Heart left ventricle (tissue), 16 donors: ENCODE measurements around the gene NOL9. TPM values are rescaled to one million over a fixed set of nuclear protein-coding genes. Genes with fewer than 3 reads are reported as not detected.

Experiments
- ATAC-seq, 4 donors: fragments of 200-7000 bp; cut with Tn5 transposase; one replicate each; pipeline ENCODE4 v1.9.1; 2020 to 2022; ENCODE audit warnings: moderate library complexity in 4 of 4, mild to moderate bottlenecking in 3 of 4, moderate number of reproducible peaks in 1 of 4
- DNase-seq, 5 donors: peaks; one replicate each; pipeline ENCODE4 v3.0.0-alpha.2; 2020
- H3K27ac ChIP-seq, 12 donors: fragments of 200-600 bp; sonication (generic) in 4 of 12; one replicate each; pipeline versions ENCODE4 v1.5.0 to v1.8.0; 2016 to 2022; ENCODE audit warnings: mild to moderate bottlenecking in 2 of 12
- H3K27me3 ChIP-seq, 9 donors: fragments of 200-600 bp; sonication (generic) in 2 of 9; one replicate each; pipeline versions ENCODE4 v1.5.1 to v1.8.0; 2016 to 2022; ENCODE audit warnings: mild to moderate bottlenecking in 3 of 9
- H3K36me3 ChIP-seq, 9 donors: fragments of 200-600 bp; sonication (generic) in 2 of 9; one replicate each; pipeline versions ENCODE4 v1.5.0 to v1.8.0; 2018 to 2022; ENCODE audit warnings: mild to moderate bottlenecking in 2 of 9
- H3K4me1 ChIP-seq, 12 donors: fragments of 200-600 bp; sonication (generic) in 4 of 12; one replicate each; pipeline versions ENCODE4 v1.5.0 to v1.8.0; 2016 to 2022; ENCODE audit warnings: mild to moderate bottlenecking in 3 of 12
- H3K4me3 ChIP-seq, 12 donors: fragments of 200-600 bp; sonication (generic) in 4 of 12; one replicate each; pipeline versions ENCODE4 v1.5.0 to v1.8.0; 2017 to 2022; ENCODE audit warnings: mild to moderate bottlenecking in 9 of 12, moderate library complexity in 4 of 12
- H3K9me3 ChIP-seq, 12 donors: fragments of 200-600 bp; sonication (generic) in 4 of 12; one replicate each; pipeline versions ENCODE4 v1.5.0 to v1.8.0; 2016 to 2022; ENCODE audit warnings: mild to moderate bottlenecking in 1 of 12
- POLR2A ChIP-seq, 2 donors: fragments of 450-650 bp; IDR thresholded peaks; one replicate each; pipeline ENCODE4 v1.6.1; 2017; ENCODE audit warnings: antibody characterized with exemption in 2 of 2, mild to moderate bottlenecking in 2 of 2, moderate library complexity in 2 of 2
- WGBS, 4 donors: extraction: QIAGEN DNeasy Blood & Tissue Kit in 2 of 4; methylation state at CpG; one replicate each; pipeline versions ENCODE4 v1.1.5 to v1.1.7; 2013 to 2018; 5-methylcytosine and 5-hydroxymethylcytosine counted together
- intact Hi-C, 10 donors: fragments of 100-400 bp; cut with DNase I; formaldehyde crosslinking; loops; one replicate each; pipeline versions ENCODE4 v1.11.1 to v1.14.2; 2022
- polyA plus RNA-seq, 2 donors: library from polyadenylated mRNA; stranded (reverse); fragments of 200-250 nt; gene quantifications; one replicate each; pipeline ENCODE4 v1.2.3, GENCODE V29; 2013
- total RNA-seq, 9 donors: library from RNA; depleted of rRNA in 2 of 9; stranded (reverse); fragments of >200 nt in 2 of 9; fragmentation: NEBNext Ultra II Directional in 3 of 9; extraction: Animal tissue kit (Norgen Biotek cat#: 25700) in 3 of 9; gene quantifications; one replicate each; pipeline versions ENCODE4 v1.1.0 to v1.2.4, GENCODE V29; 2016 to 2023
- TF ChIP-seq, protein P1 (sequence below), 12 donors: fragments of 200-600 bp; sonication (generic) in 4 of 12; IDR thresholded peaks; one replicate each; pipeline versions ENCODE4 v1.5.0 to v1.8.0; 2018 to 2022; ENCODE audit warnings: antibody characterized with exemption in 12 of 12, mild to moderate bottlenecking in 5 of 12
- donor health status: ischemic (EF 13 %, LVEDD 7.1; RV severe dilation, severe dysfunction).
- donor health status: healthy with polysubstance abuse.
- donor health status: DM: no; HTN: yes; CAD: no.
- donor health status: DM: no; HTN: no; CAD: no.
- donor health status: ischemic (EF 25% LVEDD 6.9; RV normal size, moderate dysfunction).
- donor health status: ischemic (EF 25% LVEDD 5.7; RV mildly dilated, moderate dysfunction).
- donor health status: healthy.
- donor health status: DM: yes; HTN: yes; CAD: no.
- donor health status: ischemic (EF 35%, LVEDD 5.7; RV mildly dilated, moderate dysfunction).
- donor health status: nonischemic (EF 11% LVEDD 7.7; RV severe dilation, severe dysfunction).
- donor health status: DM: yes; HTN: yes; CAD: no.
- donor health status: PGD.
- donor health status: ischemic (EF 29% LVEDD 5.4; RV normal size, mild dysfunction).
- donor health status: nonischemic (EF 23%, LVEDD 6.1; RV moderate dilation, normal function).

NOL9 gene
- total and polyA plus RNA-seq, 11 donors: 5.7 to 20.6 (median 15.4) TPM

DNA sequence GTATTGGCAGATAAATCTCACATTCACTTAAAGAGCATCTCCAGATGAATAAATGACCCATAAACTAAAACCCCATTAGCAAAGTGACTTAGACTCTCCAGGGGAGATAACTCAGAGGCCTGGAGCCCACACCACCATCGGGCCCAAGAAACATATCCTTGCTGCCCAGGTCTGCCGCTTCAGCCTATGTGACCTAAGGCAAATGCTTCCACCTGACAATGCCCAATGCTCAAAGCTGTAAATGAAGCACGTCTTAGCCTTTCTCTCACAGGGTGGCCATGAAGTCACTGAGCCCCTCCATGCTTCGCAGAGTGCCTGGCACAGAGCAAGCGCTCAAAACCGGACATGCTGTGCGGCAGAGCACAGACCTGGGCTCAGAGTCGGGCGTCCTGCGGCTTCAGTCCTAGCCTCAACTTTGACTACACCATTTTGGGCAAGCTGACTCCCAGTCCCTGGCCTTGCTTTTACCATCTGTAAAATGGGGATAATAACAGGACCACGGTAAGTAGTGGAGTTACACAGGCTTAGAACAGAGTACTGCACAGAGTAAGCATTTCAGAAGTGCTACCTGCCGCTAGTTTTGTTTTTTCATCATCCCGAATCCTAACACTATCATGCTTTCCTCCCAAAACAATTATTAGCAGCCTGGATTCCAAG is 23.7 kb downstream of the NOL9 start:
- H3K36me3 ChIP-seq: peaks cover 8 to 97% (median 85%) of the 10 kb centered on the region in 9 donors
- no peaks in the 10 kb centered on the region for H3K27me3 ChIP-seq
- TF ChIP-seq, protein P1, sequence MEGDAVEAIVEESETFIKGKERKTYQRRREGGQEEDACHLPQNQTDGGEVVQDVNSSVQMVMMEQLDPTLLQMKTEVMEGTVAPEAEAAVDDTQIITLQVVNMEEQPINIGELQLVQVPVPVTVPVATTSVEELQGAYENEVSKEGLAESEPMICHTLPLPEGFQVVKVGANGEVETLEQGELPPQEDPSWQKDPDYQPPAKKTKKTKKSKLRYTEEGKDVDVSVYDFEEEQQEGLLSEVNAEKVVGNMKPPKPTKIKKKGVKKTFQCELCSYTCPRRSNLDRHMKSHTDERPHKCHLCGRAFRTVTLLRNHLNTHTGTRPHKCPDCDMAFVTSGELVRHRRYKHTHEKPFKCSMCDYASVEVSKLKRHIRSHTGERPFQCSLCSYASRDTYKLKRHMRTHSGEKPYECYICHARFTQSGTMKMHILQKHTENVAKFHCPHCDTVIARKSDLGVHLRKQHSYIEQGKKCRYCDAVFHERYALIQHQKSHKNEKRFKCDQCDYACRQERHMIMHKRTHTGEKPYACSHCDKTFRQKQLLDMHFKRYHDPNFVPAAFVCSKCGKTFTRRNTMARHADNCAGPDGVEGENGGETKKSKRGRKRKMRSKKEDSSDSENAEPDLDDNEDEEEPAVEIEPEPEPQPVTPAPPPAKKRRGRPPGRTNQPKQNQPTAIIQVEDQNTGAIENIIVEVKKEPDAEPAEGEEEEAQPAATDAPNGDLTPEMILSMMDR (IDR thresholded peaks at IDR 0.05): no peak
- no peak for TF ChIP-seq POLR2A (IDR thresholded peaks at IDR 0.05)
- H3K4me1 ChIP-seq: peaks cover 0 to 5% (median 0%) of the 10 kb centered on the region in 12 donors
- no peaks in the 10 kb centered on the region for H3K9me3 ChIP-seq
- no peak overlapping the region for H3K27ac ChIP-seq
- DNase-seq (peak in 1 of 5 donors; percentile 24), ATAC-seq (no peak)
- H3K4me3 ChIP-seq: no peak overlapping the region
- intact Hi-C loops: no loop called here
- WGBS, 4 donors: 95 to 98% (median 96%) methylated on average over 12 to 13 of the region's 13 CpGs

DNA sequence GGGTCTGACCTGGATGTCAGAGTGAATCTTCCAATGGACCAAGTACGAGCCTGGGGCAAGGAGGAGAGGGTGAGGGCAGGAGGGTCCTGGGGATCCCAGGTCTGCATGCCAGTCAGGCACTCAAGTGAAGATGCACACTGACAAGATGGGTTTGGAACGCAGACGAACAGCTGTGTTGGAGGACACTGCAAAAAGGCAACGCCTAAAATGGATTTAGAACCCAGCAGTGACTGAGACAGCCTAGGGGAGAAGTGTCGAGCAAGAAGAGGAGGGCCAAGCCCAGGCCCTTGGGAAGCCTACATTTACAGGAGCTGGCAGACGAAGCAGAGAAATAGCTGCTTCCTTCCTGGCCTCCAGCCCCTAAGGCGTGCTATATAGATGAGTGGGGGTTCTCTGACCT is 25.8 kb downstream of the NOL9 start:
- H3K36me3 ChIP-seq: peaks cover 8 to 97% (median 84%) of the 10 kb centered on the region in 9 donors
- ATAC-seq (no peak), DNase-seq (peak in 1 of 5 donors; percentile 7)
- intact Hi-C loops: no loop called here
- H3K27ac ChIP-seq: no peak overlapping the region
- TF ChIP-seq, protein P1 (IDR thresholded peaks at IDR 0.05): no peak
- no peak for TF ChIP-seq POLR2A (IDR thresholded peaks at IDR 0.05)
- no peaks in the 10 kb centered on the region for H3K27me3 ChIP-seq
- H3K9me3 ChIP-seq: no peaks in the 10 kb centered on the region
- H3K4me1 ChIP-seq: peaks cover 0 to 4% (median 0%) of the 10 kb centered on the region in 12 donors
- H3K4me3 ChIP-seq: no peak overlapping the region
- WGBS, 4 donors: 81 to 92% (median 85%) methylated on average over 7 of the region's 7 CpGs

DNA sequence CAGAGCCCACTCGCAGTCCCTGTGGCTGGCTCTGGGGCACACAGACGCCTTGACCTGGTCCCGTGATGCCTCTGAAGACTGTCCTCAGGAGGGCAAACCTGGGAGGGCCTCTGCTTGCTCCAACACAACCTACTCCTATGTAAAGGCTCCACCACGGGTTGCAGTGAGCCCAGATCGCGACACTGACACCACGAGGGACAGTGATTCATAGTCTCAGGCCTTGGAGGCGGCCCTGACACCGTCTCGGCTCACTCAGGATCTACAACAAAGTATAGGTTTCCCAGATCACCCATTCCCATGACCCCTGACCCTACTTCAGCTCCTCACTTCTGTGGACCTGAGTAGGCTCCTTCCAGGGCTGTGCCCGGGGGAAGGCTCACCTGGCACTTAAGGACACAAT is 28.0 kb downstream of the NOL9 start:
- Histone ChIP-seq H3K27ac (no peak overlapping the region), H3K36me3 (peaks cover 3 to 75% (median 62%) of the 10 kb centered on the region in 9 donors), H3K4me3 (no peak overlapping the region), H3K9me3 (no peaks in the 10 kb centered on the region), H3K4me1 (peaks cover 0 to 4% (median 0%) of the 10 kb centered on the region in 12 donors), H3K27me3 (no peaks in the 10 kb centered on the region)
- DNase-seq (peak in 1 of 5 donors; percentile 14), ATAC-seq (no peak)
- TF ChIP-seq POLR2A (IDR thresholded peaks at IDR 0.05): no peak
- TF ChIP-seq, protein P1 (IDR thresholded peaks at IDR 0.05): no peak
- WGBS, 4 donors: 82 to 89% (median 87%) methylated on average over 11 of the region's 11 CpGs
- intact Hi-C loops: no loop called here

DNA sequence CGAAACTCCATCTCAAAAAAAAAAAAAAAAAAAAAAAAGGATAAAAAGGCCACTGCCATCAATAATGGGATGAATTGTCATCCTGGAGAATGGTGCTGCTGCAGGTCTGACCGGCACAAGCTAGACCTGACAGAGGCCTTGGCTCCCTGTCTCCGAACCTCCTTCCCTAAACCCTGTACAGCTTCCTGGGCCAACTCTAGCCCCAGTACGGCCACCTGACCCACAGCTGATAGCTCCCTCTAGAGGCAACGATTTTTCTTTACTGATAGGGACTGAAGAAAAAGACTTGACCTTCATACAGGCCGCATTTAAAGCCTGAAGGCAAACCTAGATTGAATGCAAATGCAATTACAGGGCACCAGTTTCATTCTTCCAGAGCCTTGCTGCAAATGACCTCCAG is 30.7 kb downstream of the NOL9 start:
- no peak overlapping the region for H3K27ac ChIP-seq
- peaks cover 0 to 20% (median 9%) of the 10 kb centered on the region in 12 donors for H3K4me1 ChIP-seq
- peak in 2 of 5 donors; percentile 26 to 38 for DNase-seq
- ATAC-seq: peak in 3 of 4 donors; percentile 62 to 70 (median 70)
- peaks cover 3 to 53% (median 35%) of the 10 kb centered on the region in 9 donors for H3K36me3 ChIP-seq
- TF ChIP-seq, protein P1 (IDR thresholded peaks at IDR 0.05): peak; percentile 41 to 68 (median 50)
- no peak for TF ChIP-seq POLR2A (IDR thresholded peaks at IDR 0.05)
- H3K4me3 ChIP-seq: no peak overlapping the region
- H3K9me3 ChIP-seq: no peaks in the 10 kb centered on the region
- intact Hi-C loops: loop anchor here (1.0 to 5.0 kb wide), 3 partner anchors 36 to 37 kb away; no protein-coding TSS in a partner anchor
- WGBS, 4 donors: 29 to 49% (median 35%) methylated on average over 6 of the region's 6 CpGs
- H3K27me3 ChIP-seq: no peaks in the 10 kb centered on the region
